GM18511 (cell line): ENCODE measurements around the gene ARPC5.

ENCODE experiments used
- ATAC-seq: cut with Tn5 transposase; IDR thresholded peaks from one replicate; pipeline ENCODE4 v1.9.1; 2021; ENCODE audit warnings: mild to moderate bottlenecking, moderate library complexity; ENCODE audit not compliant: unreplicated experiment

The ARPC5 gene

GRCh38 chr1:183612407-183612806, 23.2 kb downstream of the ARPC5 start:
- no peak for ATAC-seq

- ATAC-seq, result no peak
Measured at GRCh38 chr1:183611021-183611420, 24.6 kb downstream of the ARPC5 start.

GRCh38 chr1:183609759-183610452, 25.7 kb downstream of the ARPC5 start:
- no peak for ATAC-seq

GRCh38 chr1:183609313-183609712, 26.3 kb downstream of the ARPC5 start:
- ATAC-seq, result peak; percentile 38

- ATAC-seq, result peak; percentile 45
Measured at GRCh38 chr1:183607322-183607980, 28.1 kb downstream of the ARPC5 start.

- ATAC-seq, result no peak
Measured at GRCh38 chr1:183605904-183606303, 29.7 kb downstream of the ARPC5 start.

GRCh38 chr1:183604815-183605214, 30.8 kb downstream of the ARPC5 start:
- ATAC-seq, result peak; percentile 17

- ATAC-seq, result peak; percentile 59
Measured at GRCh38 chr1:183604038-183604808, 31.4 kb downstream of the ARPC5 start.

GRCh38 chr1:183602510-183602909, 33.1 kb downstream of the ARPC5 start:
- ATAC-seq, result no peak

- no peak for ATAC-seq
Measured at GRCh38 chr1:183600634-183601033, 34.9 kb downstream of the ARPC5 start.

- ATAC-seq, result no peak
Measured at GRCh38 chr1:183600136-183600535, 35.4 kb downstream of the ARPC5 start.

- ATAC-seq, result peak; percentile 76
Measured at GRCh38 chr1:183598386-183598785, 37.2 kb downstream of the ARPC5 start.

GRCh38 chr1:183597656-183598347, 37.8 kb downstream of the ARPC5 start:
- no peak for ATAC-seq

- no peak for ATAC-seq
Measured at GRCh38 chr1:183596500-183596899, 39.1 kb downstream of the ARPC5 start.

- no peak for ATAC-seq
Measured at GRCh38 chr1:183595537-183595936, 40.0 kb downstream of the ARPC5 start.

GRCh38 chr1:183593356-183593755, 42.2 kb downstream of the ARPC5 start:
- peak; percentile 58 for ATAC-seq

- no peak for ATAC-seq
Measured at GRCh38 chr1:183592733-183593132, 42.9 kb downstream of the ARPC5 start.

- ATAC-seq, result peak; percentile 76
Measured at GRCh38 chr1:183590244-183591191, 45.1 kb downstream of the ARPC5 start, which contains the start of gene NCF2. NCF2 (minus strand) TSS chr1:183590459; CDS start chr1:183590329, 130 bp downstream.

GRCh38 chr1:183589874-183590243, 45.7 kb downstream of the ARPC5 start:
- peak; percentile 14 for ATAC-seq

- no peak for ATAC-seq
Measured at GRCh38 chr1:183589384-183589783, 46.2 kb downstream of the ARPC5 start.
